HepG2 (cell line): ENCODE results near the gene UBAP2. TPM values are rescaled to one million over a fixed set of nuclear protein-coding genes. Genes with fewer than 3 reads are reported as not detected.

ENCODE experiments used
- ATAD3A ChIP-seq: sonication (generic); formaldehyde crosslinking; IDR thresholded peaks from 2 replicates; pipeline ENCODE4 v1.4.0; 2020; ENCODE audit warnings: missing genetic modification reagents
- CCDC6 ChIP-seq: sonication (generic); formaldehyde crosslinking; IDR thresholded peaks from 2 replicates; pipeline ENCODE4 v1.8.1; 2022; ENCODE audit warnings: mild to moderate bottlenecking, missing genetic modification reagents, moderate library complexity
- DR1 ChIP-seq: sonication (generic); formaldehyde crosslinking; IDR thresholded peaks from 2 replicates; pipeline ENCODE4 v1.8.0; 2021; ENCODE audit warnings: mild to moderate bottlenecking, missing genetic modification reagents, inconsistent platforms
- RERE ChIP-seq: IDR thresholded peaks from 2 replicates; pipeline ENCODE4 v1.6.1; 2016; ENCODE audit warnings: low read depth, missing genetic modification reagents, missing compliant biosample characterization
- STAT6 ChIP-seq: sonication (generic); formaldehyde crosslinking; IDR thresholded peaks from 2 replicates; pipeline ENCODE4 v1.4.0; 2020; ENCODE audit warnings: missing genetic modification reagents, mild to moderate bottlenecking, borderline replicate concordance
- TRIM24 ChIP-seq: sonication (generic); formaldehyde crosslinking; IDR thresholded peaks from 2 replicates; pipeline ENCODE4 v1.8.0; 2022; ENCODE audit warnings: mild to moderate bottlenecking, missing genetic modification reagents
- ZBTB33 ChIP-seq: sonication (generic); formaldehyde crosslinking; IDR thresholded peaks from 2 replicates; pipeline ENCODE4 v1.4.0; 2020; ENCODE audit warnings: missing genetic modification reagents
- ZNF138 ChIP-seq: sonication (generic); formaldehyde crosslinking; IDR thresholded peaks from 2 replicates; pipeline ENCODE4 v1.5.0; 2020; ENCODE audit warnings: mild to moderate bottlenecking, low read depth, missing genetic modification reagents
- ZNF235 ChIP-seq: sonication (generic); formaldehyde crosslinking; IDR thresholded peaks from 2 replicates; pipeline ENCODE4 v1.8.1; 2023; ENCODE audit warnings: mild to moderate bottlenecking, missing genetic modification reagents, borderline replicate concordance
- ZNF543 ChIP-seq: sonication (generic); formaldehyde crosslinking; IDR thresholded peaks from 2 replicates; pipeline ENCODE4 v1.4.0; 2020; ENCODE audit warnings: mild to moderate bottlenecking, missing genetic modification reagents
- polyA plus RNA-seq, 8 experiments: library from polyadenylated mRNA; depleted of rRNA in 3 of 8; stranded (reverse) in 7 of 8; unstranded in 1 of 8; fragments of >200 nt; fragmentation: Illumina TruSeq in 4 of 8; extraction: Trizol in 4 of 8; gene quantifications; 2 replicates each; pipeline versions ENCODE4 v1.2.1 to v1.2.3, GENCODE V29; 2011 to 2016; ENCODE audit warnings: low read depth in 4 of 8, missing spikeins in 1 of 8, mixed read lengths in 1 of 8; ENCODE audit not compliant: insufficient read depth in 1 of 8
- total RNA-seq, 5 experiments: library from RNA; depleted of rRNA; stranded (reverse); fragments of >200 nt; fragmentation: Illumina TruSeq; extraction: Trizol; gene quantifications; 2 replicates each; pipeline ENCODE4 v1.2.3, GENCODE V29; 2016; ENCODE audit warnings: low read depth in 1 of 5

UBAP2 gene
- total and polyA plus RNA-seq, 2 of the 13 experiments (the other 11 are each of a cell fraction or from before 2014, with no cell fraction given): 19.0 to 22.0 TPM

GRCh38 chr9:34048727-34049629 lies at the start of gene UBAP2 (continued):
- TF ChIP-seq STAT6 (CRISPR knock-in tag): 0 out of 2 replicates have a peak, but pooled peaks have one; percentile 15
- TF ChIP-seq DR1 (CRISPR knock-in tag): peak; percentile 70
- TF ChIP-seq CCDC6 (CRISPR knock-in tag): peak; percentile 30; the same call in 1 of the 2 replicates
- TF ChIP-seq ZNF235 (CRISPR knock-in tag): peak; percentile 75; the same call in 1 of the 2 replicates
- TF ChIP-seq ZBTB33 (CRISPR knock-in tag): peak; percentile 17; the same call in 1 of the 2 replicates
- no peak for TF ChIP-seq ATAD3A
- TF ChIP-seq TRIM24 (CRISPR knock-in tag): no peak
- peak; percentile 65; the same call in 1 of the 2 replicates for TF ChIP-seq ZNF138 (CRISPR knock-in tag)
- TF ChIP-seq ZNF543 (CRISPR knock-in tag): peak; percentile 4; the same call in 1 of the 2 replicates
- TF ChIP-seq RERE (CRISPR knock-in tag): no peak; the same call in 1 of the 2 replicates
